HG03196 (cell line): Measurements from ENCODE around the gene CLUH.
"Not testable (repeated sequence)": the region's sequence is repeated elsewhere in the genome, so short reads cannot be mapped to it uniquely, and the experiment has no call there.

Source experiments
- ATAC-seq: cut with Tn5 transposase; IDR thresholded peaks from one replicate; pipeline ENCODE4 v1.9.1; 2021; ENCODE audit not compliant: unreplicated experiment

CLUH gene

GRCh38 chr17:2688351-2689342 is 22.9 kb downstream of the CLUH start:
- no peak for ATAC-seq

- ATAC-seq, result no peak
Measured at GRCh38 chr17:2687074-2687418, 24.5 kb downstream of the CLUH start.

- ATAC-seq, result no peak
Measured at GRCh38 chr17:2685696-2686095, 25.9 kb downstream of the CLUH start.

GRCh38 chr17:2684549-2684948 is 27.0 kb downstream of the CLUH start:
- ATAC-seq, result no peak

GRCh38 chr17:2683912-2684311 is 27.7 kb downstream of the CLUH start:
- ATAC-seq, result no peak

GRCh38 chr17:2682176-2682938 is 29.2 kb downstream of the CLUH start:
- no peak for ATAC-seq

- ATAC-seq, result no peak
Measured at GRCh38 chr17:2681650-2682049, 29.9 kb downstream of the CLUH start.

- ATAC-seq, result no peak
Measured at GRCh38 chr17:2680961-2681360, 30.6 kb downstream of the CLUH start.

- not testable (repeated sequence) for ATAC-seq
Measured at GRCh38 chr17:2679247-2679646, 32.3 kb downstream of the CLUH start.

GRCh38 chr17:2672026-2672425 is 39.5 kb downstream of the CLUH start:
- no peak for ATAC-seq

GRCh38 chr17:2660410-2660809 is 51.2 kb downstream of the CLUH start:
- not testable (repeated sequence) for ATAC-seq

GRCh38 chr17:2659337-2659736 is 52.2 kb downstream of the CLUH start:
- not testable (repeated sequence) for ATAC-seq

- no peak for ATAC-seq
Measured at GRCh38 chr17:2656283-2656682, 55.3 kb downstream of the CLUH start.

GRCh38 chr17:2655546-2655945 is 56.0 kb downstream of the CLUH start:
- ATAC-seq, result no peak

- not testable (repeated sequence) for ATAC-seq
Measured at GRCh38 chr17:2652911-2653310, 58.7 kb downstream of the CLUH start.

- no peak for ATAC-seq
Measured at GRCh38 chr17:2649191-2649590, 62.4 kb downstream of the CLUH start.

GRCh38 chr17:2647957-2648356 is 63.6 kb downstream of the CLUH start:
- ATAC-seq, result no peak

- no peak for ATAC-seq
Measured at GRCh38 chr17:2644971-2645370, 66.6 kb downstream of the CLUH start.
